Measurements from ENCODE around the gene WDFY4. TPM values are rescaled to one million over a fixed set of nuclear protein-coding genes. Genes with fewer than 3 reads are reported as not detected.
"Not testable (repeated sequence)": the region's sequence is repeated elsewhere in the genome, so short reads cannot be mapped to it uniquely, and the experiment has no call there.

Gene WDFY4
- total RNA-seq, 1 experiment from 2014 or later: not detected

DNA sequence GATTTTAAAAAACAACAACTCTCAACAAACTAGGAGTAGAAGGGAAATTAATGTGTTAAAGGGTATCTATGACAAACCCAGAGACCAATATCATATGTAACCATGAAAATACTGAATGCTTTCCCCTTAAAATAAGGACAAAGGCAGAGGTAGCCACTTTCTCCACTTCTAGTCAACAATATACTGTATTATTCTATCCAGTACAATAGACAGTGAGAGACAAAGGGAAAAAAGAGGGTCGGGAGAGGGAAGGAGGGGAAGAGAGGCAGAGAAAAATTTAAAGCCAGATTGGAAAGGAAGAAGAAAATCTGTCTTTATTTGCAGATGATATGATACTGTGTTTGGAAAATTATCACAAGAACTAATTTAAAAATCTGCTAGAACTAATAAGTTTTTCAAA, 39.1 kb upstream of the WDFY4 start:
- H3K9ac ChIP-seq (ENCODE audit: extremely low read depth, insufficient read length, low read length): no peak overlapping the region
- no peak overlapping the region for H3T11ph ChIP-seq (ENCODE audit: low read length)
- H3K4me1 ChIP-seq (ENCODE audit: insufficient read depth, low read length): no peaks in the 10 kb centered on the region
- H3K27ac Mint-ChIP-seq: no peak overlapping the region
- H3K9me3 Mint-ChIP-seq: peaks cover 12 to 16% of the 10 kb centered on the region in 2 experiments
- H3K27me3 Mint-ChIP-seq (ENCODE audit: low read depth): peaks cover 9% of the 10 kb centered on the region
- H3K14ac ChIP-seq (ENCODE audit: insufficient read depth, low read length): no peak overlapping the region
- no peak overlapping the region for H3K18ac ChIP-seq (ENCODE audit: insufficient read length, low read depth, low read length)
- no peak overlapping the region for H2BK5ac ChIP-seq (ENCODE audit: insufficient read length, low read length)
- no CpG with 5 or more reads among the region's 1 CpG for WGBS (ENCODE audit: extremely low coverage, insufficient read length, low lambda C conversion rate)
- H3K23me2 ChIP-seq (ENCODE audit: insufficient read length, low read depth, low read length, poor library complexity, severe bottlenecking): no peaks in the 10 kb centered on the region
- H3K9me3 ChIP-seq (ENCODE audit: control insufficient read depth, low read depth, low read length): no peaks in the 10 kb centered on the region
- H3K4me2 ChIP-seq (ENCODE audit: insufficient read depth, insufficient read length, low read length): no peak overlapping the region
- H3K79me2 ChIP-seq (ENCODE audit: insufficient read depth, low read length): no peaks in the 10 kb centered on the region
- H3K27ac ChIP-seq (ENCODE audit: insufficient read length, low read depth, low read length): no peak overlapping the region
- H4K91ac ChIP-seq (ENCODE audit: insufficient read length, low read depth, low read length): no peak overlapping the region
- no peak overlapping the region for H3K23ac ChIP-seq (ENCODE audit: insufficient read length, low read depth, low read length)
- H2BK20ac ChIP-seq (ENCODE audit: low read depth, low read length, poor library complexity, severe bottlenecking): no peak overlapping the region
- H2BK120ac ChIP-seq (ENCODE audit: low read depth, low read length, poor library complexity, severe bottlenecking): no peak overlapping the region
- H3K79me1 ChIP-seq (ENCODE audit: insufficient read depth, low read depth, low read length, poor library complexity, severe bottlenecking): no peaks in the 10 kb centered on the region
- no peak overlapping the region for H3K4me3 Mint-ChIP-seq
- H4K5ac ChIP-seq (ENCODE audit: insufficient read length, low read depth, low read length): no peak overlapping the region
- no peak overlapping the region for H2BK12ac ChIP-seq (ENCODE audit: insufficient read length, low read depth, low read length)
- no peak overlapping the region for H3K56ac ChIP-seq (ENCODE audit: insufficient read length, low read depth, low read length)
- no peaks in the 10 kb centered on the region for H3K4me1 Mint-ChIP-seq
- H3K36me3 Mint-ChIP-seq (ENCODE audit: insufficient read depth in 1 of 3, low read depth in 3 of 3): peaks cover 2 to 8% (median 4%) of the 10 kb centered on the region in 3 experiments; a peak in 5 of 7 replicates
- H2AK5ac ChIP-seq (ENCODE audit: insufficient read length, low read length): no peak overlapping the region
- H2AFZ ChIP-seq (ENCODE audit: low read length): no peak overlapping the region
- no peak for DNase-seq
- TF ChIP-seq, protein P1, sequence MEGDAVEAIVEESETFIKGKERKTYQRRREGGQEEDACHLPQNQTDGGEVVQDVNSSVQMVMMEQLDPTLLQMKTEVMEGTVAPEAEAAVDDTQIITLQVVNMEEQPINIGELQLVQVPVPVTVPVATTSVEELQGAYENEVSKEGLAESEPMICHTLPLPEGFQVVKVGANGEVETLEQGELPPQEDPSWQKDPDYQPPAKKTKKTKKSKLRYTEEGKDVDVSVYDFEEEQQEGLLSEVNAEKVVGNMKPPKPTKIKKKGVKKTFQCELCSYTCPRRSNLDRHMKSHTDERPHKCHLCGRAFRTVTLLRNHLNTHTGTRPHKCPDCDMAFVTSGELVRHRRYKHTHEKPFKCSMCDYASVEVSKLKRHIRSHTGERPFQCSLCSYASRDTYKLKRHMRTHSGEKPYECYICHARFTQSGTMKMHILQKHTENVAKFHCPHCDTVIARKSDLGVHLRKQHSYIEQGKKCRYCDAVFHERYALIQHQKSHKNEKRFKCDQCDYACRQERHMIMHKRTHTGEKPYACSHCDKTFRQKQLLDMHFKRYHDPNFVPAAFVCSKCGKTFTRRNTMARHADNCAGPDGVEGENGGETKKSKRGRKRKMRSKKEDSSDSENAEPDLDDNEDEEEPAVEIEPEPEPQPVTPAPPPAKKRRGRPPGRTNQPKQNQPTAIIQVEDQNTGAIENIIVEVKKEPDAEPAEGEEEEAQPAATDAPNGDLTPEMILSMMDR (conservative IDR thresholded peaks at IDR 0.05): no peak
- no peaks in the 10 kb centered on the region for H4K20me1 ChIP-seq (ENCODE audit: control insufficient read depth, insufficient read depth, insufficient read length)
- no peak overlapping the region for H3K4ac ChIP-seq (ENCODE audit: low read depth, low read length)
- H2BK15ac ChIP-seq (ENCODE audit: low read depth, low read length): no peak overlapping the region
- H3K27me3 ChIP-seq (ENCODE audit: insufficient read depth, low read length): no peaks in the 10 kb centered on the region
- H4K8ac ChIP-seq (replicated peaks; ENCODE audit: insufficient read length, low read depth, low read length): no peak overlapping the region

DNA sequence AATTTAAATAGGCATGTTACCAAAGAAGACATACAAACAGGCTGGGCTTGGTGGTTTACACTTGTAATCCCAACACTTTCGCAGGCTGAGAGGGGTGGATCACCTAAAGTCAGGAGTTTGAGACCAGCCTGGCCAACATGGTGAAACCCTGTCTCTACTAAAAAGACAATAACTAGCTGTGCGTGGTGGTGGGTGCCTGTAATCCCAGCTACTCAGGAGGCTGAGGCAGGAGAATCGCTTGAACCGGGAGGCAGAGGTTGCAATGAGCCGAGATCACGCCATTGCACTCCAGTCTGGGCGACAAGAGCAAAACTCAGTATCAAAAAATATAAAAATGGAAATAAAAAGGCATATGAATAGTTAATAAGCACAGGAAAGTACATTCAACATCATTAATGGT, 37.6 kb upstream of the WDFY4 start:
- H3K14ac ChIP-seq (ENCODE audit: insufficient read depth, low read length); H2AFZ ChIP-seq (ENCODE audit: low read length); H2BK5ac ChIP-seq (ENCODE audit: insufficient read length, low read length); H3K36me3 Mint-ChIP-seq (ENCODE audit: insufficient read depth in 1 of 3, low read depth in 3 of 3); H3K4me1 Mint-ChIP-seq; H3K27ac ChIP-seq (ENCODE audit: insufficient read length, low read depth, low read length); H3K18ac ChIP-seq (ENCODE audit: insufficient read length, low read depth, low read length); H3K79me1 ChIP-seq (ENCODE audit: insufficient read depth, low read depth, low read length, poor library complexity, severe bottlenecking); H3K27ac Mint-ChIP-seq; H4K8ac ChIP-seq (replicated peaks; ENCODE audit: insufficient read length, low read depth, low read length); H2BK20ac ChIP-seq (ENCODE audit: low read depth, low read length, poor library complexity, severe bottlenecking); H3K4me1 ChIP-seq (ENCODE audit: insufficient read depth, low read length); H2BK15ac ChIP-seq (ENCODE audit: low read depth, low read length); H3K23ac ChIP-seq (ENCODE audit: insufficient read length, low read depth, low read length); H3T11ph ChIP-seq (ENCODE audit: low read length); H3K4ac ChIP-seq (ENCODE audit: low read depth, low read length); H2BK12ac ChIP-seq (ENCODE audit: insufficient read length, low read depth, low read length); H3K4me3 Mint-ChIP-seq; H2AK5ac ChIP-seq (ENCODE audit: insufficient read length, low read length); H4K20me1 ChIP-seq (ENCODE audit: control insufficient read depth, insufficient read depth, insufficient read length); DNase-seq; H2BK120ac ChIP-seq (ENCODE audit: low read depth, low read length, poor library complexity, severe bottlenecking); H3K9me3 ChIP-seq (ENCODE audit: control insufficient read depth, low read depth, low read length); H3K27me3 ChIP-seq (ENCODE audit: insufficient read depth, low read length); H3K79me2 ChIP-seq (ENCODE audit: insufficient read depth, low read length); H3K23me2 ChIP-seq (ENCODE audit: insufficient read length, low read depth, low read length, poor library complexity, severe bottlenecking); H3K56ac ChIP-seq (ENCODE audit: insufficient read length, low read depth, low read length); H4K5ac ChIP-seq (ENCODE audit: insufficient read length, low read depth, low read length); H3K9me3 Mint-ChIP-seq; H3K9ac ChIP-seq (ENCODE audit: extremely low read depth, insufficient read length, low read length); H4K91ac ChIP-seq (ENCODE audit: insufficient read length, low read depth, low read length); H3K4me2 ChIP-seq (ENCODE audit: insufficient read depth, insufficient read length, low read length): not testable (repeated sequence)
- no CpG with 5 or more reads among the region's 7 CpGs for WGBS (ENCODE audit: extremely low coverage, insufficient read length, low lambda C conversion rate)
- H3K27me3 Mint-ChIP-seq (ENCODE audit: low read depth): peaks cover 20% of the 10 kb centered on the region

Measured in H9 (cell line).